Gastrocnemius medialis (tissue), 4 donors: ENCODE data around the gene PIGS.

ENCODE experiments used
- POLR2A ChIP-seq, 2 donors: fragments of 450-650 bp; IDR thresholded peaks; one replicate each; pipeline ENCODE4 v1.6.1; 2017; ENCODE audit warnings: antibody characterized with exemption in 2 of 2, mild to moderate bottlenecking in 2 of 2, moderate library complexity in 2 of 2
- TF ChIP-seq, protein P1 (sequence below), 5 experiments: fragments of 450-650 bp in 3 of 5; fragments of 200-600 bp in 2 of 5; sonication (generic) in 2 of 5; IDR thresholded peaks in 4 of 5; conservative IDR thresholded peaks in 1 of 5; 1 replicate in 4 of 5; 2 replicates in 1 of 5; pipeline ENCODE4 v1.5.1; 2016 to 2019; ENCODE audit warnings: antibody characterized with exemption in 5 of 5, mild to moderate bottlenecking in 3 of 5, moderate library complexity in 3 of 5

DNA sequence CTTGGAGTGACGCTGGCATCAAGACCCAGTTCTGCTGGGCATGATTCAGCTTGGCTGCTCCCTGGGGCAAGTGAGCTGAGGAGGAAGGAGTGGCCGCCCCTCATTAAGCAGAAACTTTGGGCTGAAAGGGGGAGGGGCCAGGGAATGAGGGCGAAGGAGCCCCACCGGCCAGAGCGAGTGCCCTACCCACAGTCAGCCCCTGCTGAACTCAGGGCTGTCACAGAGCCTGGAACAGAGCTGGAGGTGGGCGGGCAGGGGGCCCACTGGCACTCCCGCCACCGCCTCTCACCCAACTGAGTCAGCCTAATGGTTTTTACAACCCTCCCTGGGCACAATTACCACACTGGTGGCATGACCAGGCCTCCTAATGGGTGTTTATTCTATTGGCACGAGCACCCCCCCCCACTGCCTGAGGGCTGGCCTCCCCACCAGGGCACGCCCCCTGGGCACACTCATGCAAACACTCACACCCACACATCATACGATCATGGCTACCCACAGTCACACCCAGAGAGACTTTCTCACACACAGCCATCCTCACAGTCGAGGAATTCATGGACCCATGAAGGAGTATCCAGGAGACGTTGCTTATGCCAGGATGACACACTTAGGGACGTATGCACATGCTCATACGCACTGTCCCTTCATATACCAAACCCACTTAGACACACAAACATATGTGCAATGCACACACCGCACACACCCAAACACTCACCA is 38.1 kb downstream of the PIGS start:
- TF ChIP-seq, protein P1, sequence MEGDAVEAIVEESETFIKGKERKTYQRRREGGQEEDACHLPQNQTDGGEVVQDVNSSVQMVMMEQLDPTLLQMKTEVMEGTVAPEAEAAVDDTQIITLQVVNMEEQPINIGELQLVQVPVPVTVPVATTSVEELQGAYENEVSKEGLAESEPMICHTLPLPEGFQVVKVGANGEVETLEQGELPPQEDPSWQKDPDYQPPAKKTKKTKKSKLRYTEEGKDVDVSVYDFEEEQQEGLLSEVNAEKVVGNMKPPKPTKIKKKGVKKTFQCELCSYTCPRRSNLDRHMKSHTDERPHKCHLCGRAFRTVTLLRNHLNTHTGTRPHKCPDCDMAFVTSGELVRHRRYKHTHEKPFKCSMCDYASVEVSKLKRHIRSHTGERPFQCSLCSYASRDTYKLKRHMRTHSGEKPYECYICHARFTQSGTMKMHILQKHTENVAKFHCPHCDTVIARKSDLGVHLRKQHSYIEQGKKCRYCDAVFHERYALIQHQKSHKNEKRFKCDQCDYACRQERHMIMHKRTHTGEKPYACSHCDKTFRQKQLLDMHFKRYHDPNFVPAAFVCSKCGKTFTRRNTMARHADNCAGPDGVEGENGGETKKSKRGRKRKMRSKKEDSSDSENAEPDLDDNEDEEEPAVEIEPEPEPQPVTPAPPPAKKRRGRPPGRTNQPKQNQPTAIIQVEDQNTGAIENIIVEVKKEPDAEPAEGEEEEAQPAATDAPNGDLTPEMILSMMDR (IDR thresholded peaks at IDR 0.05 in 4 of 5, conservative IDR thresholded peaks at IDR 0.05 in 1 of 5), result no peak
- no peak for TF ChIP-seq POLR2A (IDR thresholded peaks at IDR 0.05)
